ENCODE results near the gene SGMS1. TPM values are rescaled to one million over a fixed set of nuclear protein-coding genes. Genes with fewer than 3 reads are reported as not detected.
"Not testable (repeated sequence)": the region's sequence is repeated elsewhere in the genome, so short reads cannot be mapped to it uniquely, and the experiment has no call there.

Gene SGMS1
- total RNA-seq, 1 donor = 68.0 TPM

DNA sequence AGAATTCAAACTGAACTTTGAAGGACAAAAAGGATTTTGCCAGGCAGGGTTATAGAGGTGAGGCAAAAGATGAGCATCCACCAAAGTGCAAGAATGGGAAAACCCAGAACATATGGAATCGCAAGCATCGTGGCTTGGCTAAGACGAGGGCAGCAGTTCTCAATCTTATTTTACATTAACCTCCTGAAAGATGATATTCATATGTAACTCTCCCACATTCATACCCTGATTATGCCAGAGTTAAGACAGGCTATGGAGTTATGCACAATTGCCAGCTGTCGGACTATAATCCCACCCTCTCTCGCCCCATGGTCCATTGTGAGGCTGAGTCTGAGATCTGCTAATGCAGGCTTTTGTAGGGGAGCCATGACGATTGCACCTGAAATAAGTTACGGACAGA is 351.2 kb downstream of the SGMS1 start:
- Histone ChIP-seq H3K79me2 (ENCODE audit: insufficient read depth, low read length) (no peaks in the 10 kb centered on the region), H3K4me3 (ENCODE audit: insufficient read depth, low read length) (no peak overlapping the region), H3K36me3 (ENCODE audit: insufficient read depth, low read length) (no peaks in the 10 kb centered on the region), H3K27me3 (ENCODE audit: insufficient read depth, low read length) (no peaks in the 10 kb centered on the region), H3K27ac (ENCODE audit: low read depth, low read length) (no peak overlapping the region), H4K20me1 (ENCODE audit: insufficient read depth, low read length) (no peaks in the 10 kb centered on the region), H2AFZ (ENCODE audit: low read length) (no peak overlapping the region), H3K4me1 (ENCODE audit: insufficient read depth, low read length) (no peaks in the 10 kb centered on the region), H3K9me3 (ENCODE audit: low read depth, low read length) (no peaks in the 10 kb centered on the region), H3K4me2 (ENCODE audit: insufficient read depth, low read length) (no peak overlapping the region)
- TF ChIP-seq, protein P1, sequence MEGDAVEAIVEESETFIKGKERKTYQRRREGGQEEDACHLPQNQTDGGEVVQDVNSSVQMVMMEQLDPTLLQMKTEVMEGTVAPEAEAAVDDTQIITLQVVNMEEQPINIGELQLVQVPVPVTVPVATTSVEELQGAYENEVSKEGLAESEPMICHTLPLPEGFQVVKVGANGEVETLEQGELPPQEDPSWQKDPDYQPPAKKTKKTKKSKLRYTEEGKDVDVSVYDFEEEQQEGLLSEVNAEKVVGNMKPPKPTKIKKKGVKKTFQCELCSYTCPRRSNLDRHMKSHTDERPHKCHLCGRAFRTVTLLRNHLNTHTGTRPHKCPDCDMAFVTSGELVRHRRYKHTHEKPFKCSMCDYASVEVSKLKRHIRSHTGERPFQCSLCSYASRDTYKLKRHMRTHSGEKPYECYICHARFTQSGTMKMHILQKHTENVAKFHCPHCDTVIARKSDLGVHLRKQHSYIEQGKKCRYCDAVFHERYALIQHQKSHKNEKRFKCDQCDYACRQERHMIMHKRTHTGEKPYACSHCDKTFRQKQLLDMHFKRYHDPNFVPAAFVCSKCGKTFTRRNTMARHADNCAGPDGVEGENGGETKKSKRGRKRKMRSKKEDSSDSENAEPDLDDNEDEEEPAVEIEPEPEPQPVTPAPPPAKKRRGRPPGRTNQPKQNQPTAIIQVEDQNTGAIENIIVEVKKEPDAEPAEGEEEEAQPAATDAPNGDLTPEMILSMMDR (IDR thresholded peaks at IDR 0.05; ENCODE audit: extremely low read depth, low read depth, low read length) = no peak
- DNase-seq (ENCODE audit: insufficient read length, low spot score, missing footprints) = no peak

DNA sequence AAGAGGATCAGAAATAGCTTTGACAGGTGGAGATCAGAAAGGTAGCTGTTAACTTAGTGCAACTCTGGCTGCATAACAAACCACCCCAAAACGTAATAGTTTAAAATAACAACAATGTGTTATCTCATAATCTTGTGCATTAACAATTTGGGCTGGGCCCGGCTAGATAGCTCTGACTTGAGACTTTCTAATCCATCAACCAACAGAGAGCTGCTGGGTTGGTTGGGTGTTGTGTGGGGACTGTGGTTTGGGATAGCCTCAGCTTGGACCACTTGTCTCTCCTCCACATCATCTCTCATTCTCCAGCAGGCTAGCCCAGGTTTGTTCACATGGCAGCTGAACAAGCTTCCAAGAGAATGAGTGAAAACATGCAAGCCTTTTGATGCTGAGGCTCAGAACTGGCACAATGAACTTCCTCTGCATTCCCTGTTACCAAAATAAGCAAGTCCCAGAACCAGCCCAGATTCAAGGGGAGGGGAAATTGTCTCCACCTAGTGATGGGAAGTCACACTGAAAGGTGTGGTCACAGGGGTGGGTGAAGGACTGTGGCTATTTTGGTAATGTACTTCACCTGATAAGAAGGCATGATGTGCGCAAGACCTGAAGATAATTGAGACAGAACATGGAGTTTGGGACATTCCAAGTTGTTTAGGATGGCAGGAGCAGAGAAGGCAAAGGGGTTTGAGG is 352.0 kb downstream of the SGMS1 start:
- no peak for DNase-seq (ENCODE audit: insufficient read length, low spot score, missing footprints)
- H2AFZ ChIP-seq (ENCODE audit: low read length) = no peak overlapping the region
- TF ChIP-seq, protein P1 (IDR thresholded peaks at IDR 0.05; ENCODE audit: extremely low read depth, low read depth, low read length) = no peak
- H3K27me3 ChIP-seq (ENCODE audit: insufficient read depth, low read length) = no peaks in the 10 kb centered on the region
- H3K4me3 ChIP-seq (ENCODE audit: insufficient read depth, low read length) = no peak overlapping the region
- H3K36me3 ChIP-seq (ENCODE audit: insufficient read depth, low read length) = no peaks in the 10 kb centered on the region
- H4K20me1 ChIP-seq (ENCODE audit: insufficient read depth, low read length) = no peaks in the 10 kb centered on the region
- H3K9me3 ChIP-seq (ENCODE audit: low read depth, low read length) = no peaks in the 10 kb centered on the region
- H3K79me2 ChIP-seq (ENCODE audit: insufficient read depth, low read length) = no peaks in the 10 kb centered on the region
- H3K27ac ChIP-seq (ENCODE audit: low read depth, low read length) = no peak overlapping the region
- H3K4me2 ChIP-seq (ENCODE audit: insufficient read depth, low read length) = no peak overlapping the region
- no peaks in the 10 kb centered on the region for H3K4me1 ChIP-seq (ENCODE audit: insufficient read depth, low read length)

DNA sequence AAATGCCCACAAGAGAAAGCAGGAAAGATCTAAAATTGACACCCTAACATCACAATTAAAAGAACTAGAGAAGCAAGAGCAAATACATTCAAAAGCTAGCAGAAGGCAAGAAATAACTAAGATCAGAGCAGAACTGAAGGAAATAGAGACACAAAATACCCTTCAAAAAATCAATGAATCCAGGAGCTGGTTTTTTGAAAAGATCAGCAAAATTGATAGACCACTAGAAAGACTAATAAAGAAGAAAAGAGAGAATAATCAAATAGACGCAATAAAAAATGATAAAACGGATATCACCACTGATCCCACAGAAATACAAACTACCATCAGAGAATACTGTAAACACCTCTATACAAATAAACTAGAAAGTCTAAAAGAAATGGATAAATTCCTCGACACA is 355.9 kb downstream of the SGMS1 start:
- H2AFZ ChIP-seq (ENCODE audit: low read length); H3K4me1 ChIP-seq (ENCODE audit: insufficient read depth, low read length); H3K4me3 ChIP-seq (ENCODE audit: insufficient read depth, low read length); H4K20me1 ChIP-seq (ENCODE audit: insufficient read depth, low read length); H3K27me3 ChIP-seq (ENCODE audit: insufficient read depth, low read length); H3K36me3 ChIP-seq (ENCODE audit: insufficient read depth, low read length); H3K27ac ChIP-seq (ENCODE audit: low read depth, low read length); H3K9me3 ChIP-seq (ENCODE audit: low read depth, low read length); H3K79me2 ChIP-seq (ENCODE audit: insufficient read depth, low read length); DNase-seq (ENCODE audit: insufficient read length, low spot score, missing footprints); H3K4me2 ChIP-seq (ENCODE audit: insufficient read depth, low read length): not testable (repeated sequence)

DNA sequence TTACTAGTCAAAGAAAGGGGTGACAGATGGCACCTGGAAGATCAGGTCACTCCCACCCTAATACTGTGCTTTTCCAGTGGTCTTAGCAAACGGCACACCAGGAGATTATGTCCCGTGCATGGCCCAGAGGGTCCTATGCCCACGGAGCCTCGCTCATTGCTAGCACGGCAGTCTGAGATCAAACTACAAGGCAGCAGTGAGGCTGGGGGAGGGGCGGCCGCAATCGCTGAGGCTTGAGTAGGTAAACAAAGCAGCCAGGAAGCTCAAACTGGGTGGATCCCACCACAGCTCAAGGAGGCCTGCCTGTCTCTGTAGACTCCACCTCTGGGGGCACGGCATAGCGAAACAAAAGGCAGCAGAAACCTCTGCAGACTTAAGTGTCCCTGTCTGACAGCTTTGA is 361.1 kb downstream of the SGMS1 start:
- not testable (repeated sequence) for H3K9me3 ChIP-seq (ENCODE audit: low read depth, low read length); H3K79me2 ChIP-seq (ENCODE audit: insufficient read depth, low read length); H3K4me1 ChIP-seq (ENCODE audit: insufficient read depth, low read length); H3K27ac ChIP-seq (ENCODE audit: low read depth, low read length); H4K20me1 ChIP-seq (ENCODE audit: insufficient read depth, low read length); H2AFZ ChIP-seq (ENCODE audit: low read length); H3K4me2 ChIP-seq (ENCODE audit: insufficient read depth, low read length); H3K36me3 ChIP-seq (ENCODE audit: insufficient read depth, low read length); H3K27me3 ChIP-seq (ENCODE audit: insufficient read depth, low read length); DNase-seq (ENCODE audit: insufficient read length, low spot score, missing footprints); H3K4me3 ChIP-seq (ENCODE audit: insufficient read depth, low read length)

DNA sequence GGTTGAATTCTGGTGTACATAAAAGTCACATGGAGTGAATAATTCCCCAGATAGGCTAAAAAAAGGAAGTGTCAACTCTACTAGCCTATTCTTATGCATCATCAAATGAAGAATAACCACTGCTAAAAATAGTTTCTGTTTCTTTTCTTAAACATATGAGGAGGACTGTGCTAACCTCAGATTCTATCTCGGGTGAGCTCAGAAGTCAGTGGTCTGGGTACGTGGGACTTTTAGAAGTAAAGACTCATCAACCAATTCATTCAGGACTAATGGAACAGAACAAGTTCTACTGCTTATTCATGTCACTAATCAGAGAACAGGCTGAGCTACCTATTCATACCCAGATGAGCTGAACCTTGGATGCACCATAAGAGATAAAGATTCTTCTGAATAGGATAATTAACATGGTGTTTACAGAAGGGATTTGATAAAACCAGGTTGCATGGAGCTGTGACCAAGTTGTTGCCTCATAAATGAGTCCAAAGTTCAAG is 362.9 kb downstream of the SGMS1 start:
- Histone ChIP-seq H3K4me1 (ENCODE audit: insufficient read depth, low read length) (peaks cover 4% of the 10 kb centered on the region), H3K4me3 (ENCODE audit: insufficient read depth, low read length) (no peak overlapping the region), H2AFZ (ENCODE audit: low read length) (no peak overlapping the region), H4K20me1 (ENCODE audit: insufficient read depth, low read length) (no peaks in the 10 kb centered on the region), H3K36me3 (ENCODE audit: insufficient read depth, low read length) (no peaks in the 10 kb centered on the region), H3K27ac (ENCODE audit: low read depth, low read length) (no peak overlapping the region), H3K4me2 (ENCODE audit: insufficient read depth, low read length) (no peak overlapping the region), H3K9me3 (ENCODE audit: low read depth, low read length) (no peaks in the 10 kb centered on the region), H3K79me2 (ENCODE audit: insufficient read depth, low read length) (no peaks in the 10 kb centered on the region), H3K27me3 (ENCODE audit: insufficient read depth, low read length) (peaks cover 18% of the 10 kb centered on the region)
- TF ChIP-seq, protein P1 (IDR thresholded peaks at IDR 0.05; ENCODE audit: extremely low read depth, low read depth, low read length) = no peak
- DNase-seq (ENCODE audit: insufficient read length, low spot score, missing footprints) = no peak
